Colonic mucosa (tissue), 4 donors: ENCODE results near the gene PSMC2. TPM values are rescaled to one million over a fixed set of nuclear protein-coding genes. Genes with fewer than 3 reads are reported as not detected.

Experiments used
- DNase-seq: peaks from one replicate; pipeline ENCODE4 v3.0.0-alpha.2; 2020
- H3K27ac ChIP-seq: fragments of 200-600 bp; one replicate; pipeline ENCODE4 v1.8.0; 2021
- H3K27me3 ChIP-seq: fragments of 200-600 bp; one replicate; pipeline ENCODE4 v1.8.0; 2021
- H3K36me3 ChIP-seq: fragments of 200-600 bp; one replicate; pipeline ENCODE4 v1.8.0; 2021
- H3K4me1 ChIP-seq: fragments of 200-600 bp; one replicate; pipeline ENCODE4 v1.8.0; 2021; ENCODE audit warnings: mild to moderate bottlenecking
- H3K4me3 ChIP-seq: fragments of 200-600 bp; one replicate; pipeline ENCODE4 v1.8.0; 2021
- H3K9ac ChIP-seq, 2 donors: one replicate each; pipeline ENCODE4 v1.7.0; 2013; ENCODE audit warnings: control low read depth in 2 of 2, low read depth in 2 of 2, low read length in 2 of 2
- H3K9me3 ChIP-seq: fragments of 200-600 bp; one replicate; pipeline ENCODE4 v1.8.0; 2021
- CTCF ChIP-seq: fragments of 200-600 bp; IDR thresholded peaks from one replicate; pipeline ENCODE4 v1.8.0; 2022; ENCODE audit warnings: antibody characterized with exemption, mild to moderate bottlenecking
- intact Hi-C: fragments of 100-400 bp; cut with DNase I; formaldehyde crosslinking; loops from one replicate; pipeline ENCODE4 v1.14.1; 2022
- total RNA-seq, 2 donors: library from RNA; stranded (reverse); fragmentation: NEBNext Ultra II Directional in 1 of 2; extraction: Animal tissue kit (Norgen Biotek cat#: 25700) in 1 of 2; gene quantifications; one replicate each; pipeline ENCODE4 v1.2.1, GENCODE V29; 2021
- donor health status: healthy.
- donor health status: DM: no; HTN: no; CAD: no.
- donor health status: DM: no; HTN: no; CAD: no.

PSMC2 gene
- total RNA-seq, 2 donors from 2014 or later = 75.6 to 109 TPM

DNA sequence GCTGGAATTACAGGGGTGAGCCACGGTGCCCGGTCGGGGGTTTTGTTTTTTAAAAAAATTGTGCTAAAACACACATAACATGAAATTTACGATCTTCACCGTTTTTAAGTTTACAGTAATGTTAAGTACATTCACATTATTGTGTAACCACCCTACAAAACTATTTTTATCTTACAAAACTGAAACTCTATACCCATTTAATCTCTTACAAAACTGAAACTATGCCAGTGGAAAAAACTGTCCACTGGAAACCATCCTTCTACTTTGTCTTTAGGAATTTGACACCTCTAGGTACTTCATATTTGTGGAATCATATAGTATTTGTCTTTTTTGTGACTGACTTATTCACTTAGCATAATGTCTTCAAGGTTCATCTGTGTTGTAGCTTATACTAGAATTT is 1.0 kb upstream of the PSMC2 start:
- H3K9ac ChIP-seq = no peak overlapping the region
- no peak for DNase-seq
- no peaks in the 10 kb centered on the region for H3K27me3 ChIP-seq
- no peak overlapping the region for H3K4me3 ChIP-seq
- H3K9me3 ChIP-seq = no peaks in the 10 kb centered on the region
- H3K4me1 ChIP-seq = peaks cover 7% of the 10 kb centered on the region
- intact Hi-C loops = no loop called here
- no peak overlapping the region for H3K27ac ChIP-seq
- no peak for TF ChIP-seq CTCF
- H3K36me3 ChIP-seq = no peaks in the 10 kb centered on the region

GRCh38 chr7:103348452-103348851 is 1.0 kb downstream of the PSMC2 start:
- no peaks in the 10 kb centered on the region for H3K27me3 ChIP-seq
- H3K36me3 ChIP-seq = no peaks in the 10 kb centered on the region
- no peak for TF ChIP-seq CTCF
- peaks cover 2% of the 10 kb centered on the region for H3K4me1 ChIP-seq
- no peak overlapping the region for H3K27ac ChIP-seq
- H3K4me3 ChIP-seq = peak overlapping the region; percentile 97
- no peak for DNase-seq
- no peaks in the 10 kb centered on the region for H3K9me3 ChIP-seq
- intact Hi-C loops = no loop called here
- H3K9ac ChIP-seq = no peak overlapping the region

DNA sequence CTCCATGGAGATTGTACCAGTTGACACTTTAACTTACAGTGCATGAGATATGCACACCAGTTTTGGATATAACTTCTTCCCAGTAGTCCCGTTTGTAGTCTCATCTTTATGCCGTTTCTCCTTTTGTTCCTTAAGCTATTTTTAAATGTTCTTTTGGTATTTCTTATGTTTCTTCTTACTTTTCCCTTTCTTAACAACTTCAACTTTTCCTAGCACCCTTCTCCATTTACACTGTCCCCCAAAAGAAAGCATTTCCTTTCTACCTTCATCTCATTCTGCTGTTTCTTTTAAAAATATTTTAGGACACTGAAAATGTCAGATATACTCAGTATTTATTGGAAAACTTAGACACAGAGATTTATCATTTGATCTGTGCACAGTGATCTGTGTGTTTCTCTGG is 1.5 kb downstream of the PSMC2 start:
- H3K27ac ChIP-seq = no peak overlapping the region
- intact Hi-C loops = no loop called here
- H3K9me3 ChIP-seq = no peaks in the 10 kb centered on the region
- no peak overlapping the region for H3K9ac ChIP-seq
- no peak for DNase-seq
- H3K27me3 ChIP-seq = no peaks in the 10 kb centered on the region
- no peak for TF ChIP-seq CTCF
- no peaks in the 10 kb centered on the region for H3K36me3 ChIP-seq
- H3K4me3 ChIP-seq = peak overlapping the region; percentile 97
- H3K4me1 ChIP-seq = no peaks in the 10 kb centered on the region

GRCh38 chr7:103349805-103350204 is 2.4 kb downstream of the PSMC2 start:
- Histone ChIP-seq H3K9me3 (no peaks in the 10 kb centered on the region), H3K27ac (no peak overlapping the region), H3K9ac (no peak overlapping the region), H3K4me1 (no peaks in the 10 kb centered on the region), H3K4me3 (no peak overlapping the region), H3K27me3 (no peaks in the 10 kb centered on the region), H3K36me3 (no peaks in the 10 kb centered on the region)
- intact Hi-C loops = no loop called here
- DNase-seq = no peak
- no peak for TF ChIP-seq CTCF

- DNase-seq = no peak
- intact Hi-C loops = loop anchor here (10.0 kb wide), 1 partner anchor 55 kb away; no protein-coding TSS in a partner anchor
- Histone ChIP-seq H3K9me3 (no peaks in the 10 kb centered on the region), H3K36me3 (no peaks in the 10 kb centered on the region), H3K9ac (no peak overlapping the region), H3K4me3 (no peak overlapping the region), H3K4me1 (no peaks in the 10 kb centered on the region), H3K27me3 (no peaks in the 10 kb centered on the region), H3K27ac (no peak overlapping the region)
- no peak for TF ChIP-seq CTCF
These were observed 22.0 kb downstream of the PSMC2 start for GRCh38 chr7:103369432-103369831.
